AG04449 (cell line): ENCODE measurements around the gene RFWD3.

Experiments
- CTCF ChIA-PET: fragments of 350-600 bp; formaldehyde crosslinking; extraction: SDS; loops from one replicate; lab custom pipeline; 2021; ENCODE audit warnings: antibody characterized with exemption; lab: Yijun Ruan, JAX
- POLR2A ChIA-PET: fragments of 400-600, 350-600 bp; formaldehyde crosslinking; extraction: SDS; loops from one replicate; lab custom pipeline; 2020; ENCODE audit warnings: antibody characterized with exemption, inconsistent platforms; lab: Yijun Ruan, JAX
- DNase-seq: peaks from one replicate; pipeline ENCODE4 v3.0.0-alpha.2; 2010; ENCODE audit warnings: low read depth, low spot score
- H3K4me3 ChIP-seq: 2 replicates; pipeline ENCODE4 v1.5.1; 2011; ENCODE audit warnings: low read depth, mild to moderate bottlenecking, control low read depth, low read length
- TF ChIP-seq, protein P1 (sequence below): IDR thresholded peaks from one replicate; pipeline ENCODE4 v1.5.1; 2011; ENCODE audit warnings: mild to moderate bottlenecking, moderate library complexity, low read length, control low read depth, inconsistent platforms; ENCODE audit not compliant: insufficient read depth; ENCODE audit errors: missing control alignments

The RFWD3 gene

DNA sequence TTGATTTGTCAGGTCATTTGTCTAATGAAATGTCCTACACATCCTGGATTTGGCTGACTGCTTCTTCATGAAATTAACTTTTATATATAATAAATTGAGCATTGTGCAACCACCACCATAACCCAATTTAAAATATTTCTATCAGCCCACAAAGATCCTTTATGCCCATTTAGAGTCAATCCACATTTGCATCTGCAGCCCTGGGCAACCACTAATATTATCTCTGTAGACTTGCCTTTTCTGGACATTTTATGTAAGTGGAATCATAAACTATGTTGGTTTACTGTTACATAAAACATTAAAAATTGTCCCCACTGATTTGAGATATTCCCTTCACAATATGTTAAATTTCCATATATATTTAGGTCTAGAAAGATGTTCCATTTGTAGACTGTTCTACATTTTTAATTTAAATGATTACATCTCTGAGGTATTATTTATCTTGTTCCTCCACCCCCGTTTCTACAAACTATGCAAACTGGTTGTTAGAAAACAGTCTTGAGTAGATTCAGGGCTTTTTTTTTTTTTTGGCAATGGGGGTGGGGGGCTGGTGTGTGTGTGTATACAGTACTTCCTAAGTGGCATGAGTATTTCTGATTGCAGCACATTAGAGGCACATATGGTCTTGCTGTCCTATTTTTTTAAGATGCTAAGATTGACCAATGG, 16.7 kb downstream of the RFWD3 start:
- H3K4me3 ChIP-seq: no peak overlapping the region
- ChIA-PET CTCF (interaction anchor here (0.7 to 3.2 kb wide), 7 partner anchors 11 to 339 kb away, joined by 3 to 34 read pairs (median 5); no protein-coding TSS in a partner anchor), POLR2A (no interaction called here)
- DNase-seq: no peak
- TF ChIP-seq, protein P1, sequence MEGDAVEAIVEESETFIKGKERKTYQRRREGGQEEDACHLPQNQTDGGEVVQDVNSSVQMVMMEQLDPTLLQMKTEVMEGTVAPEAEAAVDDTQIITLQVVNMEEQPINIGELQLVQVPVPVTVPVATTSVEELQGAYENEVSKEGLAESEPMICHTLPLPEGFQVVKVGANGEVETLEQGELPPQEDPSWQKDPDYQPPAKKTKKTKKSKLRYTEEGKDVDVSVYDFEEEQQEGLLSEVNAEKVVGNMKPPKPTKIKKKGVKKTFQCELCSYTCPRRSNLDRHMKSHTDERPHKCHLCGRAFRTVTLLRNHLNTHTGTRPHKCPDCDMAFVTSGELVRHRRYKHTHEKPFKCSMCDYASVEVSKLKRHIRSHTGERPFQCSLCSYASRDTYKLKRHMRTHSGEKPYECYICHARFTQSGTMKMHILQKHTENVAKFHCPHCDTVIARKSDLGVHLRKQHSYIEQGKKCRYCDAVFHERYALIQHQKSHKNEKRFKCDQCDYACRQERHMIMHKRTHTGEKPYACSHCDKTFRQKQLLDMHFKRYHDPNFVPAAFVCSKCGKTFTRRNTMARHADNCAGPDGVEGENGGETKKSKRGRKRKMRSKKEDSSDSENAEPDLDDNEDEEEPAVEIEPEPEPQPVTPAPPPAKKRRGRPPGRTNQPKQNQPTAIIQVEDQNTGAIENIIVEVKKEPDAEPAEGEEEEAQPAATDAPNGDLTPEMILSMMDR: no peak

DNA sequence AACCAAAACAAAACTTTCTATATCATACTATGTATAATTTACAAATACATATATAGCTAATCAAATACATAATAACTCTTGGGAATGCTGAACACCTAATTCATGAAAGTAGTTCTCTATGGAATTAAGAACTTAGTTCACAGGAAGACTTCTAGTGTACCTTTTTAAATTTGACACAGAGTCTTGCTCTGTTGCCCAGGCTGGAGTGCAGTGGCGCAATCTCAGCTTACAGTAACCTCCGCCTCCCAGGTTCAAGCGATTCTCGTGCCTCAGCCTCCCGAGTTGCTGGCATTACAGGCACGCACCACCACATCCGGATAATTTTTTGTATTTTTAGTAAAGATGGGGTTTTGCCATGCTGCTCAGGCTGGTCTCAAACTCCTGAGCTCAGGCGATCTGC, 24.7 kb downstream of the RFWD3 start:
- H3K4me3 ChIP-seq: no peak overlapping the region
- CTCF ChIA-PET: interaction anchor here (1.4 to 2.4 kb wide), 3 partner anchors 10 to 14 kb away, joined by 3 to 19 read pairs (median 3); no protein-coding TSS in a partner anchor
- TF ChIP-seq, protein P1: no peak
- POLR2A ChIA-PET: no interaction called here
- no peak for DNase-seq

DNA sequence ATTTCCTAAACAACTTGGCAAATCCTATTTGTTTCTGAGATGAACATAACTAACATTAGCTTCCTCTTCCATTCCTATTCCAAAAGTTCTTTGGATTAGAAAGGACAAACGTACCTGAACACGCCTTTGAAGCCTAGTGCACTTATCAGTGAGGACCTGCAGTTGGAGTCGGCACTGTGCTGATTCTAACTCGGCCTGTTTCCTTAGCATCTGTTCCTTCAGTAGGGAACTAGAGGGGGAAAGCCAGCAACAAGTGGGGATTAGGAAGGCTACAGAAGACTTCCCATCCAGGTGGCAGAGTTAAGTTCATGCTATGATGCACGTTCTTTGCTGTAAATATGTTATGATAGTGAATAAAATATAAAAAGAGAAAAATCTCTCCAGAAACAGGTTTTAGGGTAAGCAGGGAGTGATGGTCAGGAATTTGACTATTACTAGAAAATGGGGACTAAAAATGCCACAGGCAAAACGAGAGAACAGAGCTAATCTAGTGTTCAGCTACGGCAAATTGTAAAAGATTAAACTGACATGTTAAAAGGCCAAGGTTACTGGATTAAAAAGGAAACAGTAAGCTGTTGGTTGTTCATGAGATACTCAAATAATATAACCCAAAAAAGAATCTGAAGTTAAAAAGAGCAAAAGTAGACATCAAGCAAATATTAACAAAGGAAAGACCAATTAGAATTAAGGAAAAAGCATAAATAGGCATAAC, 28.8 kb downstream of the RFWD3 start:
- CTCF ChIA-PET: interaction anchor here (1.0 to 3.5 kb wide), 3 partner anchors 8 to 15 kb away, joined by 3 to 18 read pairs (median 15); no protein-coding TSS in a partner anchor

DNA sequence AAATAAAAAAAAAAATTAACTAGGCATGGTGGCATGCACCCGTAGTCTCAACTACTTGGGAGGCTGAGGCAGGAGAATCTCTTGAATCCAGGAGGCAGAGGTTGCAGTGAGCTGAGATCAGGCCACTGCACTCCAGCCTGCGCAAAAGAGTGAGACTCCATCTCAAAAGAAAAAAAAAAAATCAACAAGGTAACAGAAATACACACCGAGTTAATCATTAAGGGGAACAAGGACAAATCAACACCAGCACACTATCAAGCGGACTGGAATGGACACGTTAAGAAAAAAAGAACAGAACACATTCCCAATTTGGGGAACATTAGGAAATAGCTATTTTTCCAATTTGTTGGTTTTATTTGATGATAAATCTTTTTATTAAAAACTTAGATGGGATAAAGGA, 31.4 kb downstream of the RFWD3 start:
- CTCF ChIA-PET: interaction anchor here (1.2 to 3.5 kb wide), 4 partner anchors 11 to 14 kb away, joined by 5 to 18 read pairs (median 8); no protein-coding TSS in a partner anchor
- POLR2A ChIA-PET: no interaction called here
- no peak overlapping the region for H3K4me3 ChIP-seq
- no peak for DNase-seq
- TF ChIP-seq, protein P1: no peak

More for the DNA sequence above, 28.8 kb downstream of the RFWD3 start:
- POLR2A ChIA-PET: no interaction called here
- H3K4me3 ChIP-seq: no peak overlapping the region
- TF ChIP-seq, protein P1: no peak
- no peak for DNase-seq

DNA sequence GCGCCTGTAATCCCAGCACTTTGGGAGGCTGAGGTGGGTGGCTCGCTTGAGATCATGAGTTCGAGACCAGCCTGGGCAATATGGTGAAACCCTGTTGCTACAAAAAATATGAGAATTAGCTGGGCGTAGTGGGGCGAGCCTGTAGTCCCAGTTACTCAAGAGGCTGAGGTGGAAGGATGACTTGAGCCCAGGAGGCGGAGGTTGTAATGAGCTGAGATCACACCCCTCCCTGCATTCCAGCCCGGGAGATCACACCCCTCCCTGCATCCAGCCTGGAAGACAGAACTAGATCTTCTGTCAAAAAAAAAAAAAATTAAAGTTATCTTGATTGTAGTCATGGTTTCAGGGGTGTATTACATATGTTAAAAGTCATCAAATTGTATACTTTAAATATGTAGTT, 33.0 kb downstream of the RFWD3 start:
- ChIA-PET CTCF (interaction anchor here (1.1 to 1.2 kb wide), 2 partner anchors 11 to 18 kb away, joined by 4 to 5 read pairs; no protein-coding TSS in a partner anchor), POLR2A (interaction anchor here (0.7 kb wide), 1 partner anchor 331 kb away, joined by 3 read pairs; no protein-coding TSS in a partner anchor)
- TF ChIP-seq, protein P1: no peak
- DNase-seq: no peak
- no peak overlapping the region for H3K4me3 ChIP-seq
